ENCODE measurements around the gene SIX2.
"Not testable (repeated sequence)": the region's sequence is repeated elsewhere in the genome, so short reads cannot be mapped to it uniquely, and the experiment has no call there.

SIX2 gene

GRCh38 chr2:45040786-45041185 lies 31.5 kb upstream of the SIX2 start:
- H3K9me3 ChIP-seq = no peaks in the 10 kb centered on the region
- H3K4me1 ChIP-seq (ENCODE audit: control insufficient read depth in 1 of 2, insufficient read depth in 1 of 2, low read depth in 1 of 2, low read length in 1 of 2) = no peaks in the 10 kb centered on the region
- no peak overlapping the region for H3K27ac ChIP-seq
- H3K36me3 ChIP-seq = no peaks in the 10 kb centered on the region
- H3K27me3 ChIP-seq = peaks cover 46% of the 10 kb centered on the region
- TF ChIP-seq, protein P1, sequence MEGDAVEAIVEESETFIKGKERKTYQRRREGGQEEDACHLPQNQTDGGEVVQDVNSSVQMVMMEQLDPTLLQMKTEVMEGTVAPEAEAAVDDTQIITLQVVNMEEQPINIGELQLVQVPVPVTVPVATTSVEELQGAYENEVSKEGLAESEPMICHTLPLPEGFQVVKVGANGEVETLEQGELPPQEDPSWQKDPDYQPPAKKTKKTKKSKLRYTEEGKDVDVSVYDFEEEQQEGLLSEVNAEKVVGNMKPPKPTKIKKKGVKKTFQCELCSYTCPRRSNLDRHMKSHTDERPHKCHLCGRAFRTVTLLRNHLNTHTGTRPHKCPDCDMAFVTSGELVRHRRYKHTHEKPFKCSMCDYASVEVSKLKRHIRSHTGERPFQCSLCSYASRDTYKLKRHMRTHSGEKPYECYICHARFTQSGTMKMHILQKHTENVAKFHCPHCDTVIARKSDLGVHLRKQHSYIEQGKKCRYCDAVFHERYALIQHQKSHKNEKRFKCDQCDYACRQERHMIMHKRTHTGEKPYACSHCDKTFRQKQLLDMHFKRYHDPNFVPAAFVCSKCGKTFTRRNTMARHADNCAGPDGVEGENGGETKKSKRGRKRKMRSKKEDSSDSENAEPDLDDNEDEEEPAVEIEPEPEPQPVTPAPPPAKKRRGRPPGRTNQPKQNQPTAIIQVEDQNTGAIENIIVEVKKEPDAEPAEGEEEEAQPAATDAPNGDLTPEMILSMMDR (IDR thresholded peaks at IDR 0.05) = no peak
- H3K4me3 ChIP-seq (ENCODE audit: low read depth in 1 of 2, low read length in 1 of 2) = no peak overlapping the region

GRCh38 chr2:45039804-45040203 lies 30.6 kb upstream of the SIX2 start:
- not testable (repeated sequence) for H3K4me1 ChIP-seq (ENCODE audit: control insufficient read depth in 1 of 2, insufficient read depth in 1 of 2, low read depth in 1 of 2, low read length in 1 of 2); H3K4me3 ChIP-seq (ENCODE audit: low read depth in 1 of 2, low read length in 1 of 2); H3K9me3 ChIP-seq; H3K27ac ChIP-seq; H3K36me3 ChIP-seq
- H3K27me3 ChIP-seq = peaks cover 42% of the 10 kb centered on the region

DNA sequence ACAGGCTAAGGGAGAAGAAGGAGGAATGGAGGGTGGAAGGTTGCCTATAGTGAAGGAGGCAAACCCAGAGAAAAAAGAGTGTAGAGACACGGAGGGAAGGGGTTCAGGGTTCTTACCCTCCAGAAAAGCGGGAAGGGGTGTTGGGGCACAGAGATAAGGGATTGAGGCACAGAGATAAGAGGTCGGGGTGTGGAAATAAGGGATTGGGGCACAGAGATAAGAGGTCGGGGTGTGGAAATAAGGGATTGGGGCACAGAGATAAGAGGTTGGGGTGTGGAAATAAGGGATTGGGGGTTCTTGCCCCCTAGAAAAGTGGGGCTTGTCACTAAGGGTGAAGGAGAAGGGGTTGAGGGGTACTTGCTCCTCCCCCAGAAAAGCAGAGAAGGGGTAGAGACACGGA lies 29.6 kb upstream of the SIX2 start:
- peaks cover 32% of the 10 kb centered on the region for H3K27me3 ChIP-seq
- H3K9me3 ChIP-seq; H3K27ac ChIP-seq; H3K4me1 ChIP-seq (ENCODE audit: control insufficient read depth in 1 of 2, insufficient read depth in 1 of 2, low read depth in 1 of 2, low read length in 1 of 2); H3K36me3 ChIP-seq; H3K4me3 ChIP-seq (ENCODE audit: low read depth in 1 of 2, low read length in 1 of 2): not testable (repeated sequence)

DNA sequence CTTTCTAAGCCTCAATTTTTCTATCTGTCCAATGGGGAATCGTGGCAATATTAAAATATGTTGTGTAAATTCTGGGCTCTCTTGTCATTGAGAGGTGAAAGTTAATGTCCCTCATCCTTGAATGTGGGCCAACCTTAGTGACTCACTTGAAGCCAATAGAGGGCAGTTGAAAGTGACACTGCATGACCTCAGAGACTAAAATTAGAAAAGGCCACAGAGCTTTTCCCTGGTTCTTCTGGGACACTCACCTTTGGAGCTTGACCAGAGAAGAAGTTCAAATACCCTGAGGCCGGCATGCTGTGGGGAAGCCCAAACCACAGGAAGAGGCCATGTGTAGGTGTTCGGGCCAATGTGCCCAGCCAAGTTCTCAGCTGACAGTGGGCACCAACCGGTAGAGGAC lies 24.1 kb upstream of the SIX2 start:
- Histone ChIP-seq H3K4me3 (ENCODE audit: low read depth in 1 of 2, low read length in 1 of 2) (no peak overlapping the region), H3K4me1 (ENCODE audit: control insufficient read depth in 1 of 2, insufficient read depth in 1 of 2, low read depth in 1 of 2, low read length in 1 of 2) (no peaks in the 10 kb centered on the region), H3K36me3 (no peaks in the 10 kb centered on the region), H3K27me3 (peaks cover 46% of the 10 kb centered on the region), H3K27ac (no peak overlapping the region), H3K9me3 (no peaks in the 10 kb centered on the region)
- TF ChIP-seq, protein P1 (IDR thresholded peaks at IDR 0.05) = no peak

GRCh38 chr2:45031028-45031427 lies 21.8 kb upstream of the SIX2 start:
- Histone ChIP-seq H3K36me3 (no peaks in the 10 kb centered on the region), H3K4me1 (ENCODE audit: control insufficient read depth in 1 of 2, insufficient read depth in 1 of 2, low read depth in 1 of 2, low read length in 1 of 2) (no peaks in the 10 kb centered on the region), H3K27ac (no peak overlapping the region), H3K9me3 (no peaks in the 10 kb centered on the region), H3K27me3 (peaks cover 69% of the 10 kb centered on the region), H3K4me3 (ENCODE audit: low read depth in 1 of 2, low read length in 1 of 2) (no peak overlapping the region)
- TF ChIP-seq, protein P1 (IDR thresholded peaks at IDR 0.05) = no peak

DNA sequence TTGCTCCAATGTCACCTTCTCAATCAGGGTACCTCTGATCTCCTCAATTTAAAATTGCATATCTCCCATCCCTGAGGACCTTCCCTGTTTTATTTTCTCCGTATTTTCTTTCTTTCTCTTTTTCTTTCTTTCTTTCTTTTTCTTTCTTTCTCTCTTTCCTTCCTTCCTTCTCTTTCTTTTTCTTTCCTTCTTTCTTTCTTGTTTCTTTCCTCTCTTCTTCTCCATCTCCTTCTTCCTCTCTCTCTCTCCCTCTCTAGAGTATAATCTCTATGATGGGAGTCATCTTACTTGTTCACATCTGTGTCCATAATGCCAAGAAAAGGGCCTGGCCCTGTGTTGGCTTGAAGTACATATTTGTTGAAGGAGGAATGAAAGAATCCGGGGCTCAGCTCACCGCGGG lies 21.3 kb upstream of the SIX2 start:
- Histone ChIP-seq H3K9me3 (no peaks in the 10 kb centered on the region), H3K27ac (no peak overlapping the region), H3K27me3 (peaks cover 73% of the 10 kb centered on the region), H3K36me3 (no peaks in the 10 kb centered on the region), H3K4me3 (ENCODE audit: low read depth in 1 of 2, low read length in 1 of 2) (no peak overlapping the region), H3K4me1 (ENCODE audit: control insufficient read depth in 1 of 2, insufficient read depth in 1 of 2, low read depth in 1 of 2, low read length in 1 of 2) (no peaks in the 10 kb centered on the region)
- TF ChIP-seq, protein P1 (IDR thresholded peaks at IDR 0.05) = no peak

DNA sequence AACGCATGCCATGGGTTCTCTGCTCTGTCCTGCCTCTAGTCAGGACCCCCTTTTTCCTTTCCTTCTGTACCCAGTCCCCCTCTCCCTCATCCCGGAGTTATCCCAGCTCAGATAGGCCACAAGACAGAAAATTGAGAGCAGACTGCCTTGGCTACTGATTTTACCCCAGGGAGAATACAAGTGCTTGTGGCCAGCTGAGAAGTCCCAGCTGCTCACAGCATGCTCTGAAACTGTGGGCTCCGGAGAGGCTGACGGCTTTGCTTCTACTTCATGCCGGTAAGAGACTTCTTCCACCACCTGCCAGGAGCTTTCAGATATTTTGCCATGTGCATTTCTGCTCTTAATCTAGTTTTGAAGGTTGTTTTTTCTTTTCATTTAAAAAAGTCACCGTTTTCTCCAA lies 20.0 kb upstream of the SIX2 start:
- Histone ChIP-seq H3K27ac (no peak overlapping the region), H3K27me3 (peaks cover 87% of the 10 kb centered on the region), H3K9me3 (no peaks in the 10 kb centered on the region), H3K36me3 (no peaks in the 10 kb centered on the region), H3K4me1 (ENCODE audit: control insufficient read depth in 1 of 2, insufficient read depth in 1 of 2, low read depth in 1 of 2, low read length in 1 of 2) (no peaks in the 10 kb centered on the region), H3K4me3 (ENCODE audit: low read depth in 1 of 2, low read length in 1 of 2) (no peak overlapping the region)
- TF ChIP-seq, protein P1 (IDR thresholded peaks at IDR 0.05) = no peak
